PC-9 (cell line): ENCODE measurements around the gene ALPK1.

Source experiments
- EZH2 ChIP-seq: fragments of 200-600 bp; sonication (generic); IDR thresholded peaks from 2 replicates; pipeline ENCODE4 v1.8.0; 2017; ENCODE audit warnings: antibody characterized with exemption, low read depth
- TF ChIP-seq, protein P1 (sequence below): fragments of 200-600 bp; sonication (generic); conservative IDR thresholded peaks from 2 replicates; pipeline ENCODE4 v1.6.1; 2017; ENCODE audit warnings: mixed run types, antibody characterized with exemption, mild to moderate bottlenecking, moderate library complexity

DNA sequence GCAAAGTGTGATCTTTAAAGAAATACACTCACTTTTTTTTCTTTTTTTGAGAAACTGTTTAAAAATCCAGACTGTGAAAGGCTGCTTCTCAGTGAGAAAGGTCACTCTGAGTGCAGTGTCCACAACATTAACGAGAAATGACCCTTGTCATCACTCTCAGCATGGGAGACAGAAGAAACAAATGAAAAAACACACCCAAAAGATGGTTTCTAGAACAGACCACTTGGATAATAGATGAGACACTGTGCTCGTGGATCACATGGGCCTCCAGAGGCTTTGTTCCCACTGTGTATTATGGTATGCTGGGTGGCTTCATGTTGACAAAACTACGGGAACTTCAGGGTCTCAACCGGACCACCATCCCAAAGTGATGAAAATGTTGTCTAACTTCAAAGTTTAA lies 153.9 kb downstream of the ALPK1 start:
- TF ChIP-seq, protein P1, sequence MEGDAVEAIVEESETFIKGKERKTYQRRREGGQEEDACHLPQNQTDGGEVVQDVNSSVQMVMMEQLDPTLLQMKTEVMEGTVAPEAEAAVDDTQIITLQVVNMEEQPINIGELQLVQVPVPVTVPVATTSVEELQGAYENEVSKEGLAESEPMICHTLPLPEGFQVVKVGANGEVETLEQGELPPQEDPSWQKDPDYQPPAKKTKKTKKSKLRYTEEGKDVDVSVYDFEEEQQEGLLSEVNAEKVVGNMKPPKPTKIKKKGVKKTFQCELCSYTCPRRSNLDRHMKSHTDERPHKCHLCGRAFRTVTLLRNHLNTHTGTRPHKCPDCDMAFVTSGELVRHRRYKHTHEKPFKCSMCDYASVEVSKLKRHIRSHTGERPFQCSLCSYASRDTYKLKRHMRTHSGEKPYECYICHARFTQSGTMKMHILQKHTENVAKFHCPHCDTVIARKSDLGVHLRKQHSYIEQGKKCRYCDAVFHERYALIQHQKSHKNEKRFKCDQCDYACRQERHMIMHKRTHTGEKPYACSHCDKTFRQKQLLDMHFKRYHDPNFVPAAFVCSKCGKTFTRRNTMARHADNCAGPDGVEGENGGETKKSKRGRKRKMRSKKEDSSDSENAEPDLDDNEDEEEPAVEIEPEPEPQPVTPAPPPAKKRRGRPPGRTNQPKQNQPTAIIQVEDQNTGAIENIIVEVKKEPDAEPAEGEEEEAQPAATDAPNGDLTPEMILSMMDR: no peak
- no peak for TF ChIP-seq EZH2
